Effector memory CD8-positive, alpha-beta T cell (primary cell): ENCODE measurements around the gene BARHL1.

ENCODE experiments used
- ATAC-seq: fragments of 150-1000 bp; cut with Tn5 transposase; replicated peaks from 2 replicates; pipeline ENCODE4 v1.10.0; 2021; ENCODE audit warnings: mild to moderate bottlenecking, moderate library complexity
- DNase-seq, 3 experiments: peaks; one replicate each; pipeline ENCODE4 v3.0.0; 2021
- H3K27ac Mint-ChIP-seq, 2 donors: one replicate each; pipeline ENCODE4 v1.8.0; 2022; ENCODE audit warnings: mild to moderate bottlenecking in 2 of 2, mixed read lengths in 2 of 2, moderate library complexity in 2 of 2
- H3K27me3 Mint-ChIP-seq, 2 donors: one replicate each; pipeline ENCODE4 v1.8.0; 2022; ENCODE audit warnings: mixed read lengths in 2 of 2
- H3K36me3 Mint-ChIP-seq: one replicate; pipeline ENCODE4 v1.8.0; 2022; ENCODE audit warnings: mild to moderate bottlenecking, moderate library complexity, mixed read lengths; ENCODE audit not compliant: insufficient read depth
- H3K4me1 Mint-ChIP-seq, 2 donors: one replicate each; pipeline ENCODE4 v1.8.0; 2022; ENCODE audit warnings: low read depth in 2 of 2, mixed read lengths in 2 of 2
- H3K4me3 Mint-ChIP-seq, 2 donors: one replicate each; pipeline ENCODE4 v1.8.0; 2022; ENCODE audit warnings: mild to moderate bottlenecking in 2 of 2, mixed read lengths in 2 of 2, moderate library complexity in 2 of 2
- H3K9me3 Mint-ChIP-seq, 2 donors: one replicate each; pipeline ENCODE4 v1.8.0; 2022; ENCODE audit warnings: mixed read lengths in 2 of 2

BARHL1 gene

DNA sequence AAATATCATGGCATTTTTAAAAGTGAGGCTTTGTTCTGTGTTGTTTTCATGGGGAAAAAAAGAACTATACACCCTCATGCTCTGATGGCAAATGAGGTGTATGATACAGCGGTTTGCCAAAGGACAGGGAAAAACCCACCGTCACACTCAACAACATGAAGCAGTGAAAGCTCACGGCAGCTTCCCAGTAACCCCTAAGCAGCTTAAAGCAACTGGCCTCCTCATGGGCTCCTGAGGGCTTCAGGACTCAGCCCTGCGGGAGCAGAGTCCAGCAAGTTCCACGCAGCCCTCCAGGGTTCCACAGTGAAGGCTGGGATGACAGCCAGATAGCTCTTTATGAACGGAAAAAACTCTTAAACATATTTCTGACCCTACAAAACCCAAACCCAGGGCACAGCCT is 12.9 kb downstream of the BARHL1 start:
- Mint-ChIP-seq H3K4me1 (peaks cover 3 to 4% of the 10 kb centered on the region in 2 donors), H3K4me3 (no peak overlapping the region), H3K27me3 (peaks cover 30 to 53% of the 10 kb centered on the region in 2 donors), H3K36me3 (peaks cover 13% of the 10 kb centered on the region), H3K9me3 (no peaks in the 10 kb centered on the region), H3K27ac (no peak overlapping the region)
- ATAC-seq = no peak
- DNase-seq = no peak

- Mint-ChIP-seq H3K27ac (no peak overlapping the region), H3K36me3 (peaks cover 14% of the 10 kb centered on the region), H3K27me3 (peaks cover 24 to 49% of the 10 kb centered on the region in 2 donors), H3K4me1 (peaks cover under 1% of the 10 kb centered on the region in 2 donors), H3K9me3 (no peaks in the 10 kb centered on the region), H3K4me3 (no peak overlapping the region)
- DNase-seq (no peak), ATAC-seq (no peak)
These were observed 13.8 kb downstream of the BARHL1 start for GRCh38 chr9:132596200-132596599.

DNA sequence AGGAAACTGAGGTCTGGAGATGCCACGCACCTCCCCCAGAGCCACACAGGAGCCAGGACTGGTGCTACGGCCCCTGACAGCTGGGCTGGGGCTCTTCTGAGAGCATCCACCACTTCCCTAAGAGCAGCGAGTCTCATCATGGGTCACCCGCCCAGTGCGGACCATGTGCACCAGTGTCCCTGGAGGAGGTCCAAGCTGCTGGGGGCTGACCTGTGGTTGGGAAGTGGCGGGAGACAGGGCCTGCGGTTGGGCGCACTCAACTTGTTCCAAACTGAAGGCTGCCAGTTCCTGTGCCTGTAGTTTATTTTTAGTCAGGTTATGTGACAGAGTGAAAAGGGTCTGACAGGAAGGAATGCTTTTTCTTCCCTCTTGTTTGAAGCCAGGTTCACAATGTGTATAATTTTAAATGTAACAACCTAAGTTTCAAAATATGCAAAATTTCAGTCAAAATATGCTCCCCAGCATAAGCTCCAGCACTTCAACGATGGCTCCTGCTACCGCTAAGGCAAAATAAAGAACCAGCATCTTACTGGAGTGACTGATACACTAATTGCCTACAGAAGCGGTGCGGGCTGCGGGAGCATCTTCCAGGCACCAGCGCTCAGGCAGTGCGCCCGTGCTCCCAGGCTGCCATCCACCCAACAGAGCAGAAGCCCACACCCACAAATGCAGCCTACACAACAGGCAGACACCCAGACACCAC is 14.8 kb downstream of the BARHL1 start:
- ATAC-seq (no peak), DNase-seq (no peak)
- H3K36me3 Mint-ChIP-seq = peaks cover 14% of the 10 kb centered on the region
- no peak overlapping the region for H3K27ac Mint-ChIP-seq
- H3K9me3 Mint-ChIP-seq = no peaks in the 10 kb centered on the region
- peaks cover 13 to 38% of the 10 kb centered on the region in 2 donors for H3K27me3 Mint-ChIP-seq
- H3K4me3 Mint-ChIP-seq = no peak overlapping the region
- H3K4me1 Mint-ChIP-seq = no peaks in the 10 kb centered on the region

GRCh38 chr9:132600326-132600984 is 18.0 kb downstream of the BARHL1 start:
- H3K27me3 Mint-ChIP-seq = peaks cover 0 to 21% of the 10 kb centered on the region in 2 donors
- ATAC-seq (no peak), DNase-seq (no peak)
- H3K27ac Mint-ChIP-seq = no peak overlapping the region
- H3K36me3 Mint-ChIP-seq = peaks cover 9% of the 10 kb centered on the region
- no peaks in the 10 kb centered on the region for H3K4me1 Mint-ChIP-seq
- H3K4me3 Mint-ChIP-seq = no peak overlapping the region
- H3K9me3 Mint-ChIP-seq = no peaks in the 10 kb centered on the region

- Mint-ChIP-seq H3K27me3 (peaks cover 0 to 9% of the 10 kb centered on the region in 2 donors), H3K4me3 (no peak overlapping the region), H3K9me3 (no peaks in the 10 kb centered on the region), H3K4me1 (no peaks in the 10 kb centered on the region), H3K36me3 (peaks cover 11% of the 10 kb centered on the region), H3K27ac (no peak overlapping the region)
- DNase-seq (no peak), ATAC-seq (no peak)
These were observed 19.8 kb downstream of the BARHL1 start for GRCh38 chr9:132602207-132602606.

DNA sequence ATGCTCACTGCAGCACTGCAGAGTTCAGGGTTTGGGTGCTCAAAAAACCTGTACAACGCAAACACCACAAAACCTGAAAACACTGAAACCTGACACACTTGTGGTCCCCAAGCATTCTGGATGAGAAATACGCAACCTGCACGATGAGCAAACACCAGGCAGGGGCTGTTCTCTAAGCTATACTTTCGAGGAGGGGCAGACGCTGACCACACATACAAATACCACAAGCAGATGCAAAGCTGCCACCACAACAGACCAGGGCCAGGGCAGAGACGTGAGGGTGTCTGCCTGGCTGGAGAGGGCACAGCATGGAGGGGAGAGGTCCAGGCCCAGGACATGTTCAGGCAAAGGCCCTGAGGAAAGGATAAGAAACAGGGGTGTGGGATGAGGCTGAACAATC is 23.0 kb downstream of the BARHL1 start:
- Mint-ChIP-seq H3K27ac (no peak overlapping the region), H3K27me3 (peaks cover 0 to 4% of the 10 kb centered on the region in 2 donors), H3K9me3 (no peaks in the 10 kb centered on the region), H3K4me3 (no peak overlapping the region), H3K36me3 (peaks cover 19% of the 10 kb centered on the region), H3K4me1 (no peaks in the 10 kb centered on the region)
- DNase-seq (no peak), ATAC-seq (no peak)

GRCh38 chr9:132606066-132606465 is 23.7 kb downstream of the BARHL1 start:
- Mint-ChIP-seq H3K4me3 (no peak overlapping the region), H3K9me3 (no peaks in the 10 kb centered on the region)

GRCh38 chr9:132609184-132609583 is 26.8 kb downstream of the BARHL1 start:
- DNase-seq = no peak
- Mint-ChIP-seq H3K27ac (no peak overlapping the region), H3K4me3 (no peak overlapping the region), H3K9me3 (no peaks in the 10 kb centered on the region), H3K4me1 (no peaks in the 10 kb centered on the region), H3K36me3 (peaks cover 37% of the 10 kb centered on the region), H3K27me3 (no peaks in the 10 kb centered on the region)
- no peak for ATAC-seq

More at GRCh38 chr9:132606066-132606465, 23.7 kb downstream of the BARHL1 start:
- H3K27me3 Mint-ChIP-seq = no peaks in the 10 kb centered on the region
- H3K27ac Mint-ChIP-seq = no peak overlapping the region
- DNase-seq (no peak), ATAC-seq (no peak)
- no peaks in the 10 kb centered on the region for H3K4me1 Mint-ChIP-seq
- H3K36me3 Mint-ChIP-seq = peaks cover 25% of the 10 kb centered on the region

- Mint-ChIP-seq H3K9me3 (no peaks in the 10 kb centered on the region), H3K36me3 (peaks cover 41% of the 10 kb centered on the region), H3K4me3 (no peak overlapping the region), H3K27me3 (no peaks in the 10 kb centered on the region), H3K27ac (no peak overlapping the region), H3K4me1 (no peaks in the 10 kb centered on the region)
- ATAC-seq = no peak
- no peak for DNase-seq
These were observed 27.4 kb downstream of the BARHL1 start for GRCh38 chr9:132609829-132610228.

GRCh38 chr9:132610661-132611060 is 28.3 kb downstream of the BARHL1 start:
- Mint-ChIP-seq H3K27ac (no peak overlapping the region), H3K36me3 (peaks cover 44% of the 10 kb centered on the region)

DNA sequence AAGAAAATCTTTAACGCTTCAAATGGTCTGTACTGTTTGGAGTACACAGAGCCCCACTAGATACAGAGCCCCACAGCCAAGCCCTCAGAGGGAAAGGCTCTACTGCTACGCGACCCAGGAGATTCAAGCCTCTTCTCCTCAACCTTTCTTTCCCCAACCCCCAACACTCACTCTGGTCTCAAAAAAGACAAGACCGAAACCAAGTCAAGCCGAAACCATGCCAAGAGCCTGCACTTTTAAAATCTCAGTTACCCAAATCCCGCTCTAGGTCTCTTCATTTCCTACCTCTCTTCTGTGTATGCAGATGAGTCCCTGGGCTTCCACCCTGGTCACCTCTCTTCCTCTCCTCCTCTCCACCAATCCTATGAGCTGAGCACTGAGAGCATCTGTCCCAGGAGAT is 31.9 kb downstream of the BARHL1 start:
- no peaks in the 10 kb centered on the region for H3K9me3 Mint-ChIP-seq
- peaks cover 0 to 7% of the 10 kb centered on the region in 2 donors for H3K4me1 Mint-ChIP-seq
- DNase-seq (no peak), ATAC-seq (no peak)
- no peak overlapping the region for H3K27ac Mint-ChIP-seq
- H3K4me3 Mint-ChIP-seq = no peak overlapping the region
- no peaks in the 10 kb centered on the region for H3K27me3 Mint-ChIP-seq
- H3K36me3 Mint-ChIP-seq = peaks cover 57% of the 10 kb centered on the region

More at GRCh38 chr9:132610661-132611060, 28.3 kb downstream of the BARHL1 start:
- no peak overlapping the region for H3K4me3 Mint-ChIP-seq
- ATAC-seq (no peak), DNase-seq (no peak)
- H3K9me3 Mint-ChIP-seq = no peaks in the 10 kb centered on the region
- no peaks in the 10 kb centered on the region for H3K27me3 Mint-ChIP-seq
- no peaks in the 10 kb centered on the region for H3K4me1 Mint-ChIP-seq

GRCh38 chr9:132615774-132616173 is 33.4 kb downstream of the BARHL1 start:
- Mint-ChIP-seq H3K27ac (no peak overlapping the region), H3K4me1 (peaks cover 0 to 7% of the 10 kb centered on the region in 2 donors), H3K27me3 (no peaks in the 10 kb centered on the region), H3K4me3 (no peak overlapping the region), H3K9me3 (no peaks in the 10 kb centered on the region), H3K36me3 (peaks cover 52% of the 10 kb centered on the region)
- ATAC-seq = no peak
- no peak for DNase-seq

GRCh38 chr9:132616725-132617124 is 34.3 kb downstream of the BARHL1 start:
- Mint-ChIP-seq H3K4me1 (peaks cover 0 to 7% of the 10 kb centered on the region in 2 donors), H3K4me3 (no peak overlapping the region), H3K27me3 (no peaks in the 10 kb centered on the region), H3K36me3 (peaks cover 44% of the 10 kb centered on the region), H3K27ac (peak overlapping the region in 1 of 2 donors; percentile 46), H3K9me3 (no peaks in the 10 kb centered on the region)
- ATAC-seq = no peak
- no peak for DNase-seq

DNA sequence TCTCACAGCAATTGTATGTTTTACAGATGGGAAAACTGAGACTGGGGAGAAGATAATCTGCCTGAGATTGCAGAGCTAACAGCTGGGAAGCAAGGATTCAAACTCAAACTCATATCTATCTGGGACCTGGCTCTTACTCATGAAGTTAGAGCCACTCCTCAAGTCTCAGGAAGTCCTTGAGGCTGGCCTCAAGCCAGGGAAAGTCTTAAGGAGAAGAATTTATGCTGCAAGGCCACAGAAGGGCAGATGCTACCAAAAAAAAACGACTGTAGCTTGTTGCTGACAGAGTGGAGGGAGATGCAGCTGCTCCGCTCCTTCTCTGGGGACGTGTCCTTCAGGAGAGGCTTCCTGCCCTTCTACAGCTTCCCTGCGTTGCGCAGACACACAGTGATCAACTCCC is 39.8 kb downstream of the BARHL1 start:
- Mint-ChIP-seq H3K27me3 (no peaks in the 10 kb centered on the region), H3K36me3 (peaks cover 52% of the 10 kb centered on the region), H3K4me3 (no peak overlapping the region), H3K9me3 (no peaks in the 10 kb centered on the region), H3K4me1 (peaks cover 2 to 3% of the 10 kb centered on the region in 2 donors), H3K27ac (no peak overlapping the region)
- ATAC-seq (no peak), DNase-seq (no peak)
